ENCODE results near the gene PKD2L1.

DNA sequence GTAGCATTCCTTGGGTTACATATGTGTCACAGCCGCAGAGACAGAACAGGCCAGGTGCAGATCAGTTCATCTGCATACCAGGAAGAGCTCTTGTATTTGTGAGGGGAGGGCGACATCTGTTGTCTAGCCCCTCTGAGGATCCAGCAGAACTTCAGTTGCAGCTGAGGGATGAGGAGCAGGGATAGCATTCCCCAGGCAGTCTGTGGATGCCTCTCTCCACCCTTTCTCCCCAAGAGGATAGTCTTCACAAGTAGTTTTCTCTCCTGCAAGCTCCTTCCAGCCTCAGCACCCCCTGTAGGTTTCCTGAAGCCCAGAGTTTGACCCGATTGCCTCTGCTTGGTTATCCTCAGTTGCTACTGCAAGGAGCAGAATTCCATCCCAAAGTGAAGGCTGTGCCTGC is 19.6 kb upstream of the PKD2L1 start:
- TF ChIP-seq, protein P1, sequence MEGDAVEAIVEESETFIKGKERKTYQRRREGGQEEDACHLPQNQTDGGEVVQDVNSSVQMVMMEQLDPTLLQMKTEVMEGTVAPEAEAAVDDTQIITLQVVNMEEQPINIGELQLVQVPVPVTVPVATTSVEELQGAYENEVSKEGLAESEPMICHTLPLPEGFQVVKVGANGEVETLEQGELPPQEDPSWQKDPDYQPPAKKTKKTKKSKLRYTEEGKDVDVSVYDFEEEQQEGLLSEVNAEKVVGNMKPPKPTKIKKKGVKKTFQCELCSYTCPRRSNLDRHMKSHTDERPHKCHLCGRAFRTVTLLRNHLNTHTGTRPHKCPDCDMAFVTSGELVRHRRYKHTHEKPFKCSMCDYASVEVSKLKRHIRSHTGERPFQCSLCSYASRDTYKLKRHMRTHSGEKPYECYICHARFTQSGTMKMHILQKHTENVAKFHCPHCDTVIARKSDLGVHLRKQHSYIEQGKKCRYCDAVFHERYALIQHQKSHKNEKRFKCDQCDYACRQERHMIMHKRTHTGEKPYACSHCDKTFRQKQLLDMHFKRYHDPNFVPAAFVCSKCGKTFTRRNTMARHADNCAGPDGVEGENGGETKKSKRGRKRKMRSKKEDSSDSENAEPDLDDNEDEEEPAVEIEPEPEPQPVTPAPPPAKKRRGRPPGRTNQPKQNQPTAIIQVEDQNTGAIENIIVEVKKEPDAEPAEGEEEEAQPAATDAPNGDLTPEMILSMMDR (IDR thresholded peaks at IDR 0.05; ENCODE audit: insufficient read depth, low read depth, low read length), result no peak
- no peak for TF ChIP-seq EZH2 (IDR thresholded peaks at IDR 0.05; ENCODE audit: insufficient read depth, low read length)

All from astrocyte (in vitro differentiated cells and primary cell).